GM18861 (cell line): ENCODE results near the gene HNRNPUL2.

ENCODE experiments used
- ATAC-seq: cut with Tn5 transposase; IDR thresholded peaks from one replicate; pipeline ENCODE4 v1.9.1; 2021; ENCODE audit not compliant: unreplicated experiment

Gene HNRNPUL2

DNA sequence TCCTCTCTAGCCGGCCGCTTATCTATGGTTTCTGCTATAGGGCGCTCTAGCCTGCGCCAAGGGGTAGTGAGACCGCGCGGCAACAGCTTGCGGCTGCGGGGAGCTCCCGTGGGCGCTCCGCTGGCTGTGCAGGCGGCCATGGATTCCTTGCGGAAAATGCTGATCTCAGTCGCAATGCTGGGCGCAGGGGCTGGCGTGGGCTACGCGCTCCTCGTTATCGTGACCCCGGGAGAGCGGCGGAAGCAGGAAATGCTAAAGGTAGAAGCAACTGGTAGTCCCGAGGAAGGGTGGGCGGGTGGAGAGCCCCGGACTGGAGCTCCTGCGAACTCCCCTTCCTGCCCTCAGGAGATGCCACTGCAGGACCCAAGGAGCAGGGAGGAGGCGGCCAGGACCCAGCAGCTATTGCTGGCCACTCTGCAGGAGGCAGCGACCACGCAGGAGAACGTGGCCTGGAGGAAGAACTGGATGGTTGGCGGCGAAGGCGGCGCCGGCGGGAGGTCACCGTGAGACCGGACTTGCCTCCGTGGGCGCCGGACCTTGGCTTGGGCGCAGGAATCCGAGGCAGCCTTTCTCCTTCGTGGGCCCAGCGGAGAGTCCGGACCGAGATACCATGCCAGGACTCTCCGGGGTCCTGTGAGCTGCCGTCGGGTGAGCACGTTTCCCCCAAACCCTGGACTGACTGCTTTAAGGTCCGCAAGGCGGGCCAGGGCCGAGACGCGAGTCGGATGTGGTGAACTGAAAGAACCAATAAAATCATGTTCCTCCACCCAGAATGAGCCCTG lies 55.5 kb downstream of the HNRNPUL2 start, which contains the start of the genes LBHD1 and UQCC3:
Gene LBHD1, minus strand, starts transcription at position 660 of the 782 bp plus-strand sequence. CDS start 2,236 bp downstream, outside the sequence.
Gene UQCC3, plus strand, starts transcription at position 66 of the 782 bp plus-strand sequence. Its CDS starts 73 bp downstream, at position 139.
- ATAC-seq, result peak; percentile 52

DNA sequence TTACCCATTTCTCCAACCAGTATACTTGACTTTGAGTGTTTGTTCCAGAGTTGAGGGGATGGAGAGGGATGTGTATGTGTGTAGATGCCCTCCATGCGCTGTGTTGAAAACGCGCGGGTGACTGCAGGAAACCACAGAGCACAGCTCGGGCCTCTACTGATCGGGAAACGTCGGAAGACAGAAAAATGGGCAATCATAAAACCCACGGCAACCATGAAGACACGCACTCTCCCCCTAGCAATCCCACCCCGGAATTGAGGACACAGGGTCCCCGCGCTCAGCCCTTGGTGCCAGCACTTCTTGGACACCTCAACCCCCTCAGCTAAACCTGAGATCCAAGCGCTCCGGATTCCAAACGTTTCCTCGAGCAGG lies 56.0 kb downstream of the HNRNPUL2 start:
- ATAC-seq, result no peak

DNA sequence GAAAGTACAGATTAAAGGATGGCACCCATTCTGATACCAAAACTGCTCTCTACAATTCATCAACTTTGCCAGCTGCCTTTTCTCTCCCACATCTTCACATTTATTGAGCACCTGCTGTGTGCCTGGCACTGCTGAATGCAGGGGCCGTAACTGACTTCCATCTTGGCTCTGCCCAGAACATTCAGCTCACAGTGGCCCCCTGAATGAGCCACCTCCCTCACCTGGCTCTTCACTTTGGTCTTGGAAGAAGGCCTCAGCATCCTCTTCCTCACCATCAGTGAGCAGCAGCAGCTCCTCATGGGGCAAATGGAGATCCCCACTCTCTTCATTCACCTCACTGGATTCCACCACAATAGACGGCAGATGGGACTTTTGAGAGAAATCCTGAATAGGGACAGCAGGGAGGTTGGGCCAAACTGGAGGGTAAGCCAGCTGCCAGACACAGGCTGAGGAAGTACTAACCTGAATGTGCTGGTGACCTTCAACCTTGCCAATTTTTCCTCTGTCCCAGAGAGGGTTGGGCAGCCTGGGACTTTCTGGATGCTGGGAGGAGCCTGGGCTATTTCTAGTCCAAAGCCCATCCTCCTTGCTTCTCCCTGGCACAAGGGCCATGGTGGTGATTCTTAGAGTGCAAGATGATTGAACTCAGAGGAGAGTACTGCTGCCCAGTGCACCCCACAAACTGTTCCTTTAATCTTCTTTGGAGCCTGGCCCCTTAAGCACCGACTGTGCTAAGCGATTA lies 57.7 kb downstream of the HNRNPUL2 start:
- no peak for ATAC-seq

DNA sequence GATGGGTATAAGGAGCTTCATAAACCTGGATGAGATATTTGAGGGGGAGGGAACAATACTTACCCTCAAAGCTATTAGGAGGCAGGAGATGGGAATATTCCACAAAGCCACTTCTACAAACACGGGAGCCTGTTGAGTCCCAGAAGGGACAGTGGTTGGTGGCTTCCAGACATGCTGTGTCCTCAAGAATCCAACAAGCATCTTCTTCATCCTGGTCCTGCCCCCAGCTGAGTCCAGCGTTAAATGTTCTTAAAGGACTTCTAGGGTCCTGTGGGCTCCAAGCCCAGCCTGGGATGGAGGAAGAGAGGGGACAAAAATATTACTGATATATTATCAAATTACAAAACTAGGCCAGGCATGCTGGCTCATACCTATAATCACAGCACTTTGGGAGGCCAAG lies 59.8 kb downstream of the HNRNPUL2 start:
- ATAC-seq, result no peak

DNA sequence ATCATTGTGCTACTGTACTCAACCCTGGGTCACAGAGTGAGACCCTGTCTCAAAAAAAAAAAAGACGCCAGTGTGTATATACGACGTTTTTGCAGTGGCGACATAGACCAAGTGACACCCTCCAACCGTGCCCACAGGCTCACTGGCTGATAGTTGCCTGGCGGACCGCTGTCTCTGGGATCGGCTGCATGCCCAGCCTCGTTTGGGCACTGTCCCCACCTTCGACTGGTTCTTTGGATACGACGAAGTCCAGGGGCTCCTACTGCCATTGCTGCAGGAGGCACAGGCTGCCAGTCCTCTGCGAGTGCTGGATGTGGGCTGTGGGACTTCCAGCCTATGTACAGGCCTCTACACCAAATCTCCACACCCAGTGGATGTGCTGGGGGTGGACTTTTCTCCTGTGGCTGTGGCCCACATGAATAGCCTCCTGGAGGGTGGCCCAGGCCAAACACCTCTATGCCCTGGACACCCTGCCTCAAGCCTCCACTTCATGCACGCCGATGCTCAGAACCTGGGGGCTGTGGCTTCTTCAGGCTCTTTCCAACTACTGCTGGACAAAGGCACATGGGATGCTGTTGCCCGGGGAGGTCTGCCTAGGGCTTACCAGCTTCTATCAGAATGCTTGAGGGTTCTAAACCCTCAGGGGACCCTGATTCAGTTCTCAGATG lies 60.9 kb downstream of the HNRNPUL2 start:
- ATAC-seq, result no peak

DNA sequence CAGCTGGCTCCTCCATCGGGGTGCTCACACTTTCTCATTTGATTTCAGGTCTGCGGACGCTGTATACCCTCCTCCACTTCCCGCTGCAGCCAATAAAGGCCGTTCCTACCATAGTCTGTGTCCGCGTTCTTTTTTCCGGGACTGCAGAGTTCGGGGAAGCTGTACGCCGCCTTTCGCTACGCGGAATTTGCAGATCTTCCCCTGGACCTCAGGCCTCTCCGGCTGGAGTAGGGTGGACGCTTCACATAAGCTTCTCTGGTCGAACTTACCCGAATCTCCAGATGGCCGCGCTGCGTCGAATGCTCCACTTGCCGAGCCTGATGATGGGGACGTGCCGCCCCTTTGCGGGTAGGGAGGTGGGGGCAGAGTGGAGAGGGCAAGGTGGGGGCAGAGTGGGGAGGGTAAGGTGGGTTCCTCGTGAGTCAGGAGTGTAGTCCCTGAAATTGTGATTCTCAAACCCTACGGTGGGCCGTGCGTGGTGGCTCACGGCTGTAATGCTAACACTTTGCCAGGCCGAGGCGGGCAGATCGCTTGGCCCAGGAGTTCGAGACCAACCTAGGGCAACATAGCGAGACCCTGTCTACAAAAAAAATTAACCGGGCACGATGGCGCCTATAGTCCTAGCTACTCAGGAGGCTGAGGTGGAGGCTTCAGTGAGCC lies 61.5 kb downstream of the HNRNPUL2 start:
- no peak for ATAC-seq

DNA sequence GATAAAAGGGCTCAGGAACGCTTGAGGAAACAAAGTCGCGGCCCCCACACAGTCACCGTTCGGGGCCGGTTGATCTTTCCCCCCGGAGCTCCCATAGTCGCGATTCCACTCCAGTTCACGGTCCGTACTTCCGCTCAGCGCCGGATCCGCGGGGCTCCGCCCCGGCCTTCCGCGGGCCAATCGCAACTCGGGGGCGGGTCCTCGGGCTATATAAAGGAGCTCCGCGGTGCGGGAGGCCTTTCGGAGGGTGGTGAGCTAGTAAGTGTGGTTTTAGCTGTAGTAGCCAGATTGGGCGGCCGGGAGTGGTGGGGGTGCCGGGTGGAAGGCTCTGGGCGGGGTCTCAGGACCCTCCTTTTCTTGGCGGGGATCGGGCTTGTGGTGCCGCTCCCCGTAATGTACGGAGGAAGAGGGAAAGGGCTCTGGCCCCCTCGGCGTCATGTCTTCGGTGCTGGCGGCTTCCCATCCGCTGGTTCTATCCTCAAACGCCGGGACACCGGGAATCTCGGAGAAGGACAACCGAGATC lies 62.1 kb downstream of the HNRNPUL2 start, which contains the start of the genes C11orf98 and CSKMT:
Gene C11orf98, minus strand, starts transcription at position 136 of the 524 bp plus-strand sequence. Its CDS starts 41 bp downstream, at position 95.
Gene CSKMT, plus strand, starts transcription at position 238 of the 524 bp plus-strand sequence. CDS start 568 bp downstream, outside the sequence.
- peak; percentile 73 for ATAC-seq

DNA sequence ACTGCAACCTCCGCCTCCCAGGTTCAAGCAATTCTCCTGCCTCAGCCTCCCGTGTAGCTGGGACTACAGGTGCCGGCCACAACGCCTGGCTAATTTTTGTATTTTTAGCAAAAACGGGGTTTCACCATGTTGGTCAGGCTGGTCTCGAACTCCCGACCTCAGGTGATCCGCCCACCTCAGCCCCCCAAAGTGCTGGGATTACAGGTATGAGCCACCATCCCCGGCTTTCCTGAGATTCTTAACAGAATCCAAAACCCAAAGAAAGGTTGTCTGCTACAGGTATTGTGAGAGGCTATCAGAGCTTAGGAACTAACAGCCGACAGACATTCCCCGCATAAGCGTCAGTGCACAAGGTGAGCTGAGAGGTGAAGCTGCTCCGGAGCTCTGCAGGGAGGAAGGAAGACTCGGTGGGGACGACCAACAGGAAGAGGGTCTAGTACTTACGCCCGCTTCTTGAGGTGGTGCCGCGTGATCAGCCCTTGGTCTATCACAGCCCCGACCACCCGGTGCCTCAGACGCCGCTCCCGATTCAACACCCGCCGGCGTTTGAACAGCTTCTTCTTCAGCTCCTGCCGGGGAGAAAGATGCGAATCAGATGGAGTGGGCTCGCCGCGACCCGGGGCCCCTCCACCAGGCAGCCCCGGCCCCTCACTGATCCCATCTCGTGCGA lies 62.7 kb downstream of the HNRNPUL2 start:
- peak; percentile 10 for ATAC-seq
